ENCODE results near the gene RUBCN.
A peak's percentile ranks its signal among the peaks of the same experiment; 100 is the strongest.
"Not testable (repeated sequence)": the region's sequence is repeated elsewhere in the genome, so short reads cannot be mapped to it uniquely, and the experiment has no call there.

The RUBCN gene

DNA sequence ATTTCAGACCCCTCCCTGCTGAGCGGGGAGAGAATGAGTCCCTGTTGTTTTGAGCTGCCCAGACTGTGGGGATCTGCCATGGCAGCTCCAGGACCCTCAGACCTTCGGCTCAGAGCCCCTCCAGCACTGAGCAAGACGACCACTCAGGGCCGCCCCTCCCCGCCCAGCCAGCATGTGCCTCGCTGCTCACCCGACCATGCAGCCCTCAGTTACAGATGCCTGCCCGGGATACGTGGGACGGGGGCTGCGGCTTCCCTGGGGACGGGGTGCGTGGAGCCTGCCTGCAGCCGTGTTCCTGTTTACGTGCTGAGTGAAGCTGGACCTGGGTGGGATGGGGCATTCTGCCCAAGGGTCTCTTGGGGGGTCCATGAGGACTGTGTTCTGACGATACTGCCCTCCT lies 77.0 kb downstream of the RUBCN start:
- not testable (repeated sequence) for DNase-seq (ENCODE audit: low read depth in 2 of 3, low spot score in 2 of 3)

- not testable (repeated sequence) for DNase-seq (ENCODE audit: low read depth in 2 of 3, low spot score in 2 of 3)
Measured at GRCh38 chr3:197659144-197659543, 77.6 kb downstream of the RUBCN start.

- DNase-seq (ENCODE audit: low read depth in 2 of 3, low spot score in 2 of 3), result not testable (repeated sequence)
Measured at GRCh38 chr3:197658706-197659105, 78.0 kb downstream of the RUBCN start.

GRCh38 chr3:197657541-197658292 lies 79.0 kb downstream of the RUBCN start:
- DNase-seq (ENCODE audit: low read depth in 2 of 3, low spot score in 2 of 3), result not testable (repeated sequence)

- not testable (repeated sequence) for DNase-seq (ENCODE audit: low read depth in 2 of 3, low spot score in 2 of 3)
Measured at GRCh38 chr3:197656960-197657359, 79.7 kb downstream of the RUBCN start.

DNA sequence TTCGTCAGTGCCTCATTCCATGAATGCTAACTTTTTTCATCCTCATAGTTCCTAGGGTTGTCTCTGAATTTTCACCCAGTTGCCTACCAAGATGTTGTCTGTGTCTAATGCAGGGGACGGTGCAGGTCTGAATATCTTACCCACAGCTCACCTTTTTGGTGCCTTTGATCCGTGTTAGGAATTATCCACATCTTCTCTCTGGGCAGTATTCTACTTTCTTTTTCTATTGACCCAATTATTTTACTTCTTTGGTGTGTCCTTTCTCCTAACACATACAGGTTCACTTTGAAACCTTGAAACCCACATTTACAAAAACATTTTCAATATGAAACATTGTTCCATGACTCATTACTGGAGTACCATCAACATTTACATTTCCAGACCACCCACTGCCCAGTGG lies 80.6 kb downstream of the RUBCN start:
- not testable (repeated sequence) for DNase-seq (ENCODE audit: low read depth in 2 of 3, low spot score in 2 of 3)

GRCh38 chr3:197654998-197655330 lies 81.7 kb downstream of the RUBCN start:
- not testable (repeated sequence) for DNase-seq (ENCODE audit: low read depth in 2 of 3, low spot score in 2 of 3)

DNA sequence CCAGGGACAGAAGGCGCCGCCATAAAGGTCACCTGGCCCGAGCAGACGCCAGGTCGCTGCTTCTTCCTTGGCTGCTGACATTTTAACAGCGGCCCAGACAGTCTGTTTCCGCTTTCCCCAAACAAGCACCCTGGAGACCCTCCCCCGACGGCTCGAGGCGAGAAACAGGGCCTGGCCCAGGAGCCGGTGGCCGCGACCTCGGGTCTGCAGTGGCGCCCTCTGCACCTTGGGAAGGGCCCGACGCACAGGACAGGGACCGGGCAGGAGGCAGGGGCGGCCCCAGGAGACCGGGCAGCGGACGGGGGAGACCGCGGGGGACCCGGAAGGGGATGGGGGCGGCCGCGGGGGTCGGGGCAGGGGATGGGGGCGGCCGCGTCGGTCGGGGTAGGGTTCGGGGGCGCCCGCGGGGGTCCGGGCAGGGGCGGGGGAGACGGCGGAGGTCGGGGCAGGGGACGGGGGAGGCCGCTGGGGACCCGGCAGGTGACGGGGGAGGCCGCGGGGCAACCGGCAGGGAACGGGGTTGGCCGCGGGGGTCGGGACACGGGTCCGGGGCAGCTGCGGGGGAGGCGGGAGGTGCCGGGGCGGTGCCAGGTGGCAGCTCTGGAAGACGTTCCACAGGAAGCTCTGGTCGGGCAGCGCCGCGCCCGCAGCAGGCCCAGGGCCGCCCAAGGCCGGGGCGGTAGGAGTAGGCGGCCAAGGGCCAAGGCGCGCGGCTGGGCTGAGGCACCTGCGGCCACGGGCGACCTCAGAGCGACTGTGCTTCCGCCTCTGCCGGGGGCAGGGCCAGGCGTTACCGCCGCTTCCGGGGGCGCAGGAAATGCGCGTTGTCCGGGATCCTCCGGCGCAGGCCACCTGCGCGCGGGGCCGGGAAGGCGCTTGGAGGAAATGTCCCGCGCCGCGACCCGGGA lies 82.4 kb downstream of the RUBCN start:
- peak in 1 of 3 experiments; percentile 41 for DNase-seq (ENCODE audit: low read depth in 2 of 3, low spot score in 2 of 3)

DNA sequence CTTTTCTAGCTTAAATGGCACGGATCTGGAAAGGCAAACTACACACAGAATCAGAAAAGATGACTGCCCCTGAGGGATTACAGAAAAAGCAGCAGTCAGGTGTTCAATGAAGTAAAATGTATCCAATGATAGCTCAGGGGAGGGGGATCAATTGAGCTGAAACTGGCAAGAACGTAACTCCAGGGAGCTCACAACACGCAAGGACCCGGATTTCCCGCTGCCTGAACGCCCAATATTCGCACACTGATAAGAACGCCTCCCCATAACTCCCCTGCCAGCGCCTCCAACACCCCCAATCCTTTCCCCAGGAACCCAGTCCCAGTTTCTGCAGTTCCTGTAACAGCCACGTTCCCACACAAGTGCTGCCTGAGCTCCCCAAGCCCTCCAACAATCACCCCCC lies 83.8 kb downstream of the RUBCN start:
- DNase-seq (ENCODE audit: low read depth in 2 of 3, low spot score in 2 of 3), result not testable (repeated sequence)

DNA sequence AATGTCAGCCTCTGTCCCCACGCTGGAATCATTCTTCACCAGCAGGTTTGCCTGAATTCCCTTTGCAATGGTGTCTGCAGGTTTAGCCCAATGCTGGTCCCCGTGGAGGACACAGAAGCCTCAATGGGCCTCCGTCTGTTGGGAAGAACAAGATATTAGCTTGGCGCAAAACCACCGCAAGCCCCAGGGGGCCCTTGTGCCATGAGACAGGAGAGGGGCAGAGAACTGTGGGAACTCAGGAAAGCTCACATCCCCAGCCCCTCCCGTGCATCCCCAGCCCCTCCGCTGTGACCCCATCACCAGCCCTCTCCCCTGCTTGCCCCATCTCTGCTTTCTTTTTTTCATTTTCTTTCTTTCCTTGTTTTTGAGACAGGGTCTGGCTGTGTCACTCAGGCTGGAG lies 89.1 kb downstream of the RUBCN start:
- DNase-seq (ENCODE audit: low read depth in 2 of 3, low spot score in 2 of 3), result not testable (repeated sequence)

- not testable (repeated sequence) for DNase-seq (ENCODE audit: low read depth in 2 of 3, low spot score in 2 of 3)
Measured at GRCh38 chr3:197647191-197647590, 89.5 kb downstream of the RUBCN start.

GRCh38 chr3:197646294-197646693 lies 90.4 kb downstream of the RUBCN start:
- DNase-seq (ENCODE audit: low read depth in 2 of 3, low spot score in 2 of 3), result not testable (repeated sequence)

GRCh38 chr3:197637556-197637955 lies 99.1 kb downstream of the RUBCN start:
- DNase-seq (ENCODE audit: low read depth in 2 of 3, low spot score in 2 of 3), result not testable (repeated sequence)

DNA sequence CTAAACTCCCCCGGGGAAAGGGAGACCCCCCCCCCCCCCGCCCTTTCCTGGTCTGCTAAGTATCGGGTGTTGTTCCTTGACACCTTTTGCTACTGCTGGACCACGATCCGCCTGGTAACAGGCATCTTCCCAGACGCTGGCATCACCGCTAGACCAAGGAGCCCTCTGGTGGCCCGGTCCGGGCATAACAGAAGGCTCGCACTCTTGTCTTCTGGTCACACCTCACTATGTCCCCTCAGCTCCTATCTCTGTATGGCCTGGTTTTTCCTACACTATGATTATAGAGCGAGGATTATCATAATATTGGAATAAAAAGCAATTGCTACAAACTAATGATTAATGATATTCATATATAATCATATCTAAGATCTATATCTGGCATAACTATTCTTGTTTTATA lies 104.7 kb downstream of the RUBCN start:
- DNase-seq (ENCODE audit: low read depth in 2 of 3, low spot score in 2 of 3), result not testable (repeated sequence)

- not testable (repeated sequence) for DNase-seq (ENCODE audit: low read depth in 2 of 3, low spot score in 2 of 3)
Measured at GRCh38 chr3:197630766-197631165, 105.9 kb downstream of the RUBCN start.

DNA sequence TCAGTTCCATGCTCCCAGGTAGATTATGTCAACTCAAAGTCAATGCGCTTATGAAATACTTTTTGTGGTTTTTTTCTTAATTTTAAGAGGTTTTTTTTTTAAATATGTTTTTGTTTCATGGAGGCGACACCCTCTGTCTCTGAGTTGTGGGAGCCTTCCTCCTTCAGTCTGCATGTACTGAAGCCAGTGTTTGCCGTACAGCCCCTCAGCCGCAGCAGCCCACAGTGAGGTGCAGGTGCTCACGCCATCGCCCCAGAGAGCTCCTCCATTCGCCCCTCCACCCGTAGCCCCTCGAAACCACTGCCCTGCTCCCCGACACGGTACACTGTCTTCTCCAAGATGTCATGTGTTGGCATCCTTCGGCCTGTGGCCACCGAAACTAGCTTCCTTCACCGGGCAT lies 107.4 kb downstream of the RUBCN start:
- not testable (repeated sequence) for DNase-seq (ENCODE audit: low read depth in 2 of 3, low spot score in 2 of 3)

GRCh38 chr3:197627772-197628523 lies 108.8 kb downstream of the RUBCN start:
- DNase-seq (ENCODE audit: low read depth in 2 of 3, low spot score in 2 of 3), result peak; percentile 76 to 86 (median 79)

DNA sequence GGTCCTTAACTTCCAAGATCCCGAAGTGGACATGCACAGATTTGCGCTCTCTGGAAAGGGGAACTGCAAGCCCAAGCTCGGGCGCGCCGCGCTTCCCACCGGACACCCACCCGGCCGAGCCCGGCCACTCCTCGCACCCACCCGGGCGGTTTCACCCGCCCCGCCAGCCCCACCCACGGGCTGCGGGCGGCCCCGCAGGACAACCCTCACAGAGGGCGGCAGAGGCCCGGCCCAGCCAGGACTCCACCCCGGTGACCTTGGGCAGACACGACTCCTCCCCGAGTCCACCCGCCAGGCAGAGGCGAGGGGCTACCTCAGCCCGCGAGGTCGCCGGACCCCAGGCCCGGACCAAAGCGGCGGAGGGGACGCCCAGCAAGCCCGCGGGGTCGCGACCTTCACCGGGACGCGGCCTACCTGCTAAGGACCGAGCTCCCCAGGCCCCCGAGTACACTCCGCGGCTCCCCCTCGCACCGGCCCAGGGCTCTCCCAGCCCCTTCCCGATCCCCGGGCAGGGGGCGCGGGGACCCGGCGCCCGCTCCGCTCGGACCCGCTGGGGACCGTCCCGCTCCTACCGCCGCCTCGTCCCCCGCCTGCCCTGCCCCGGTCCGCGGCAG lies 109.4 kb downstream of the RUBCN start:
- not testable (repeated sequence) for DNase-seq (ENCODE audit: low read depth in 2 of 3, low spot score in 2 of 3)

DNA sequence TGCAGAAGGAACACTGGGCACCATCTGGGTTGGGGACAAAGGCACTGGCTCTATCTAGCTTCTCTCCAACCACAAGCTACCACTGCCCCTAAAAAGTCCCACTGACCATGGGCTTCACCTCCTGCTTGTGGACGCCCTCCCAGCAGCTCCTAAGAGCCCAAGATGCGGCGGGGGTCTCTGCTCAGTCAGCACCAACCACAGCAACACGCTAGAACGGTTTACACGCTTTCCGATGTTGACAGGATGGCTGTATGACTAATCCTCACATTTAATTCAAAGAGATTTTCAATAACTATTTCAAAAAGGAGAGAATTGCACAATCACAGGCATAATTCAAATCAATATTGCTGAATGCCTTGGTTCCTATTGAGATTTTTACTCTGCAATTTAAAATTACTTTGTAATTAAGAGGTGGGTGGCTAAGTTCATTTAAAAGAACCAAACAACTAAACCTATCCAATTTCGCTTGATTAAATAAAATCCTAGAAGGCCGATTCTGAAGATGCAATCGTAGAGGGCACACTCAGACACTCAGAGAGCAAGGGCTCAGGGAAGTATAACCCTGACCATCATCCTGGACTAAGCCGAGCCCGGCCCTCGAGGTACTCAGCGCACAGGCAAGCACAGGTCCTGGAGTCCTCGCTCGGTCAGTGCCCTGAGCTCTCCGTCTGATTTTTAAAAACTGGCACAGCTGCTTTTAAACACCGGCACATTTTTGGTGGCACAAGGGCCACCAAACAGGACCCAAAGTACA lies 110.1 kb downstream of the RUBCN start:
- not testable (repeated sequence) for DNase-seq (ENCODE audit: low read depth in 2 of 3, low spot score in 2 of 3)

GRCh38 chr3:197621478-197621877 lies 115.2 kb downstream of the RUBCN start:
- DNase-seq (ENCODE audit: low read depth in 2 of 3, low spot score in 2 of 3), result not testable (repeated sequence)
